GM21619 (cell line): ENCODE results near the gene KBTBD2.
"Not testable (repeated sequence)": the region's sequence is repeated elsewhere in the genome, so short reads cannot be mapped to it uniquely, and the experiment has no call there.

Experiments used
- ATAC-seq: cut with Tn5 transposase; IDR thresholded peaks from one replicate; pipeline ENCODE4 v1.9.1; 2021; ENCODE audit not compliant: unreplicated experiment

The KBTBD2 gene

GRCh38 chr7:32857063-32857462 is 34.5 kb downstream of the KBTBD2 start:
- ATAC-seq, result not testable (repeated sequence)

GRCh38 chr7:32855837-32856775 is 35.5 kb downstream of the KBTBD2 start:
- ATAC-seq, result not testable (repeated sequence)

DNA sequence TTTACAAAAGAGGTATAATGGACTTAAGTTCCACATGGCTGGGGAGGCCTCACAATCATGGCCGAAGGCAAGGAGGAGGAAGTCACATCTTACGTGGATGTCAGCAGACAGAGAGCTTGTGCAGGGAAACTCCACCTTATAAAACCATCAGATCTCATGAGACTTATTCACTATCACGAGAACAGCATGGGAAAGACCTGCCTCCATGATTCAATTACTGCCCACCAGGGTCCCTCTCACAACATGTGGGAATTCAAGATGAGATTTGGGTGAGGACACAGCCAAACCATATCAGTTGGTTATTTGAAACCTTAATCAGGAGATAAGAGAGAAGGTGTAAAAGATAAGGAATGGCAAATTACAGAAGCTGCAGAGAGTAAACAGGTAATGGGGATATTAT is 40.9 kb downstream of the KBTBD2 start:
- not testable (repeated sequence) for ATAC-seq

DNA sequence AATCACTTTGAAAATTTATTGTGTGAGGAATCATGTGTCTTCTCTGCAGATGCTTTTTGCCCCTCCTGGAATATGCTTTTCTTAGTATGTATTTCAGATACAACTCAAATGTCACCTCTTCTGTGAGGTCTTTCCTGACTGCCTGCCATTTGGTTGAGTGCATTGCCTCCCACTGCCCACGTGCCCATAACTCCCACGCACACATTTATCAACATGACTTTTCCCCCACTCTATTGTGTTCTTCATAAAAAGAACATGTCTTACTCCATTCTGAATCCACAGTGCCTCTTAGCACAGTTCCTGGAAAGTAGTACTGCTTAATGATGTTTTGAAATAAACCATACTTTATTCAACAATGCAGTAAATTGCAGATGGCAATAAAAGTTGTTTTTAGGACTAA is 42.9 kb downstream of the KBTBD2 start:
- ATAC-seq, result not testable (repeated sequence)

DNA sequence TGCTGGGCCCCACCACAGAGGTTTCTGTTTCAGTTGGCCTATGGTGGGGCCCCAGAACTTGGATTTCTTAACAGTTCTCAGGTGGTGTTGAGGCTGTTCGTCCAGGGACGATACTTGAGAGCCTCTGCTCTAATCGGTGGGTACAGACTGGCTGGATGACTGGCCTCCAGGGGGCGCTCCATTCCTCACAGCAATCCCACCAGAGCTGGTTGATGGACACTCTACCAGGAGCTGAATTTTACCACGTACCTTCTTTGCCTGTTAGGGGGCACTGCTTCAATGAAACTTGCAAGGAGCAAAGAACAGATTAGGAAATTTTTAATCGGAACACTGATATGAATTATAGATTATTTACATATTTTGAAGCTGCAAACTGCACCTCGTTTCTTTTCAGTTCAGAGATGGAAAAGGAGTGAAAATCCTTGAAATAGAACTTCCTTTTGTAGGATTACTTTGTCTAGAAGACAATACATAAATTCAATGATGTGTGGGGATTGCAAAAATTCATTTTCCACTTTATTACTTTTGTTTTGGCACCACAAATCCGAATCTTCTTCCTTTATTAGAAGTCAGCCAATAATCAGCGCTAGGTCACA is 44.8 kb downstream of the KBTBD2 start:
- peak; percentile 100 for ATAC-seq

- ATAC-seq, result not testable (repeated sequence)
Measured at GRCh38 chr7:32844748-32845147, 46.8 kb downstream of the KBTBD2 start.

DNA sequence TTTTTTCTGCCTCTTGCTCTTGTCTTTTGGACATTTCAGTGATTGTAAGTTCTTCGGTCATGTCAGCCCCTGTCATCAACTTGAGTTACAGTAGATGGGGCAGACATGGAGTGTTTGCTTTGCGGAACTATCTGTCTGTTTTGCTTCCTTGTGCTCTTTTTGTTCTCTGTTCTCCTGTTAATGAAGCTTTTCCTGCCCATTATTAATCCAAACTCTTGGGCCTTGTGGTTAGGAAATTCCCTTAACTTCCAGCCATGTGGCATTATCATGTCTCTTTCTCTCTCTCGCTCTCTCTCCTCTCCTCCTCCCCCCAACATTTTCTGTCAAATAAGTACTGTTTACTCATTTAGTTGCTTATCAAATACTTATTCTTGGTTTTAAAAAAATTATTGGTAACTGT is 47.8 kb downstream of the KBTBD2 start:
- ATAC-seq, result not testable (repeated sequence)

DNA sequence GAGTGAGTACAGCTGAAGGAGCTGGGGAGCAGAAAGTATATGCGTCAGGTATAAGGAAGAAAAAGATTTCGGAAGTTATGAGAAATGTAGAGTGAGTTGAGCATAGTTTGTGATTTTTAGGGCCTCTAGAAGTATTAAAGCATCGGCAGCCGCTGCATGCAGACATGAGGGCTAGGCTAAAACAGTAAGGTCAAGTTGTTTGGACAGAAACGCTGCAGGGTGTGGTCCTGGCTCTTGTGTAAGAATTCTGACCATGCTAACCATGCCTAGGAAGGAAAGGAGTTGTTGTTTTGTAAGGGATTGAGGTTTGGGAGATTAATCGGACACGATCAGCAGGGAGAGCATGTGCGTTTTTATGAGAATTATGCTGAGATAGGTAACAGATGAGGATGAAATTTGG is 51.7 kb downstream of the KBTBD2 start:
- ATAC-seq, result not testable (repeated sequence)

DNA sequence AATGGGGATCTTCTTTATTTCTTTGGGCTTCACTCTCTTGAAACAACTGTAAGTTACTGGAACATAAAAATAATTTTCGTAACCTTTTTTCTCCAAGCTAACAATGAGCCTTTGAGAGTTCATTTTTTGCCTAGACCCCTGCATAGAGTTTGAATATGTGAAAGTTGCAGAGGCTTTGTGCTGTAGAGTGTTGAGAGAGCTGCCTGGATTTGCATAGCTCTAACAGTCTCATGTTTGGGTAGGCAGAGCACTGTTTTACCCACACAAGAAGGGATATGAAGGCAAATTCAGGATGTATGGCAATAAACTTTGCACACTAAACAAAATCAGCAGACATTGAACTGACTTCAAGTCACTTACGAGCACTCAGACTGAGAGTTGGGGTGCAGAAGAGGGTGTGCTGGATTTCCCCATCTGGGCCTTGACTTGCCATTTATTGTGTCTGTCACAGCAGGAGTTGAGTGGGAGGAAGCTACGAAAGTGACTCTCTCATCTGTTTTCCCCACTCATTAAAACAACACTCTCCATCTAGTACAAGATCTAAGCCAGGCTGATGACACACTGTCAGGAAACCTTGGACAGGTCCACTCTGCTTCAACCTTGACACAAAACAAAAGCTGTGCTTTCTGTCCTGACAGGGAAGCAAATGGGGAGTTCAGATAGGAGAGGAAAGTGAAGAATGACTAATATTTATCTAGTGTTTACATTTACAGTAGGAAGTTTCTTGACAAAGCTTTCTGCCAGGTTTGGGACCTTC is 62.4 kb downstream of the KBTBD2 start:
- not testable (repeated sequence) for ATAC-seq
